NOMO-1 treated with dmso at 0.1 percent for 144 hours (cell line): ENCODE measurements around the gene WFS1.

ENCODE experiments used
- DNase-seq: peaks from one replicate; lab custom pipeline; 2025; ENCODE audit not compliant: unreplicated experiment; lab: John Stamatoyannopoulos, UW

The WFS1 gene

GRCh38 chr4:6352031-6352692, 82.5 kb downstream of the WFS1 start:
- no peak for DNase-seq
